CD14-positive monocyte (primary cell): Measurements from ENCODE around the gene TMEM132C. TPM values are rescaled to one million over a fixed set of nuclear protein-coding genes. Genes with fewer than 3 reads are reported as not detected.

Experiments
- DNase-seq, 3 donors: peaks; one replicate each; pipeline ENCODE4 v3.0.0-alpha.2; 2011 to 2022
- H2AFZ ChIP-seq: 2 replicates; pipeline ENCODE4 v1.6.0; 2012; ENCODE audit warnings: mild to moderate bottlenecking, low read depth, low read length, inconsistent platforms; ENCODE audit not compliant: insufficient read depth, poor library complexity, severe bottlenecking
- H3K27ac ChIP-seq, 2 donors: 1 replicate in 1 of 2; 2 replicates in 1 of 2; pipeline ENCODE4 v1.5.1; 2012 to 2013; ENCODE audit warnings: low read length in 2 of 2, control low read depth in 1 of 2, inconsistent platforms in 1 of 2, low read depth in 1 of 2, mild to moderate bottlenecking in 1 of 2
- H3K27me3 ChIP-seq, 2 donors: one replicate each; pipeline versions ENCODE4 v1.6.0 to v1.6.1; 2011 to 2013; ENCODE audit warnings: low read length in 2 of 2; ENCODE audit not compliant: control insufficient read depth in 2 of 2, insufficient read depth in 2 of 2
- H3K36me3 ChIP-seq, 2 donors: replicated peaks in 1 of 2; 1 replicate in 1 of 2; 2 replicates in 1 of 2; pipeline versions ENCODE4 v1.5.1 to v1.6.1; 2012 to 2013; ENCODE audit warnings: low read length in 2 of 2, control low read depth in 1 of 2, inconsistent platforms in 1 of 2, mild to moderate bottlenecking in 1 of 2; ENCODE audit not compliant: insufficient read depth in 2 of 2, control insufficient read depth in 1 of 2
- H3K4me1 ChIP-seq, 2 donors: 1 replicate in 1 of 2; 2 replicates in 1 of 2; pipeline versions ENCODE4 v1.5.1 to v1.6.1; 2012 to 2013; ENCODE audit warnings: low read length in 2 of 2, control low read depth in 1 of 2, inconsistent platforms in 1 of 2, mild to moderate bottlenecking in 1 of 2, moderate library complexity in 1 of 2; ENCODE audit not compliant: insufficient read depth in 2 of 2, control insufficient read depth in 1 of 2
- H3K4me2 ChIP-seq: replicated peaks from 2 replicates; pipeline ENCODE3; 2012; ENCODE audit warnings: low read length, moderate library complexity, mild to moderate bottlenecking; ENCODE audit not compliant: poor library complexity, severe bottlenecking; ENCODE audit errors: extremely low read depth
- H3K4me3 ChIP-seq, 3 experiments: fragments of 200-600 bp in 1 of 3; sonication (generic) in 1 of 3; replicated peaks in 1 of 3; 1 replicate in 2 of 3; 2 replicates in 1 of 3; pipeline ENCODE4 v1.5.1; 2011 to 2013; ENCODE audit warnings: low read length in 3 of 3, mild to moderate bottlenecking in 3 of 3, control low read depth in 2 of 3, low read depth in 2 of 3, inconsistent platforms in 1 of 3, moderate library complexity in 1 of 3
- H3K79me2 ChIP-seq: 2 replicates; pipeline ENCODE4 v1.6.0; 2012; ENCODE audit warnings: mild to moderate bottlenecking, control low read depth, inconsistent platforms, low read length, moderate library complexity; ENCODE audit not compliant: insufficient read depth
- H3K9ac ChIP-seq: 2 replicates; pipeline ENCODE4 v1.6.0; 2017; ENCODE audit warnings: low read length, mild to moderate bottlenecking; ENCODE audit not compliant: insufficient read depth, poor library complexity, severe bottlenecking
- H3K9me3 ChIP-seq, 2 donors: replicated peaks in 1 of 2; 1 replicate in 1 of 2; 2 replicates in 1 of 2; pipeline versions ENCODE4 v1.5.1 to v1.6.1; 2012 to 2013; ENCODE audit warnings: low read length in 2 of 2, control low read depth in 1 of 2; ENCODE audit not compliant: control insufficient read depth in 1 of 2, insufficient read depth in 1 of 2
- H4K20me1 ChIP-seq: 2 replicates; pipeline ENCODE4 v1.6.0; 2012; ENCODE audit warnings: mild to moderate bottlenecking, low read length, control low read depth, moderate library complexity; ENCODE audit not compliant: insufficient read depth
- H3K27ac Mint-ChIP-seq, 7 donors: one replicate each; pipeline ENCODE4 v1.8.0; 2020; ENCODE audit warnings: mild to moderate bottlenecking in 7 of 7, mixed read lengths in 7 of 7, moderate library complexity in 6 of 7, inconsistent platforms in 2 of 7
- H3K27me3 Mint-ChIP-seq, 3 donors: one replicate each; pipeline ENCODE4 v1.8.0; 2021 to 2022; ENCODE audit warnings: low read depth in 3 of 3, mild to moderate bottlenecking in 3 of 3, mixed read lengths in 3 of 3, moderate library complexity in 3 of 3, inconsistent platforms in 1 of 3
- H3K36me3 Mint-ChIP-seq, 2 donors: one replicate each; pipeline ENCODE4 v1.8.0; 2020; ENCODE audit warnings: mixed read lengths in 2 of 2, inconsistent platforms in 1 of 2, mild to moderate bottlenecking in 1 of 2
- H3K4me1 Mint-ChIP-seq: one replicate; pipeline ENCODE4 v1.8.0; 2020; ENCODE audit warnings: mild to moderate bottlenecking, mixed read lengths
- H3K4me3 Mint-ChIP-seq, 2 donors: one replicate each; pipeline ENCODE4 v1.8.0; 2020; ENCODE audit warnings: mild to moderate bottlenecking in 2 of 2, mixed read lengths in 2 of 2, moderate library complexity in 1 of 2
- H3K9me3 Mint-ChIP-seq, 7 donors: one replicate each; pipeline ENCODE4 v1.8.0; 2020 to 2022; ENCODE audit warnings: mixed read lengths in 7 of 7, mild to moderate bottlenecking in 6 of 7, moderate library complexity in 6 of 7, inconsistent platforms in 2 of 7
- CTCF ChIP-seq: fragments of 200-600 bp; IDR thresholded peaks from one replicate; pipeline ENCODE4 v1.8.0; 2022; ENCODE audit warnings: antibody characterized with exemption, mild to moderate bottlenecking
- WGBS: methylation state at CpG from one replicate; pipeline ENCODE4 v1.1.5; 2013; ENCODE audit warnings: missing lambda C conversion rate; ENCODE audit not compliant: insufficient coverage; 5-methylcytosine and 5-hydroxymethylcytosine counted together
- intact Hi-C, 2 donors: fragments of 100-400 bp; cut with micrococcal nuclease; formaldehyde crosslinking; loops; one replicate each; pipeline versions ENCODE4 v1.15.0 to v1.15.1; 2023
- polyA plus RNA-seq, 3 donors: library from polyadenylated mRNA; depleted of rRNA in 1 of 3; unstranded in 2 of 3; stranded (reverse) in 1 of 3; fragments of 300-500 nt in 2 of 3; fragments of >200 nt in 1 of 3; fragmentation: Illumina TruSeq in 2 of 3; gene quantifications; 1 replicate in 2 of 3; 2 replicates in 1 of 3; pipeline ENCODE4 v1.2.3, GENCODE V29; 2012 to 2021

The TMEM132C gene
- polyA plus RNA-seq, 3 donors, result not detected

GRCh38 chr12:128337071-128337345, 70.0 kb downstream of the TMEM132C start:
- Histone ChIP-seq H3K4me3 (no peak overlapping the region), H3K9me3 (peaks cover 0 to 8% of the 10 kb centered on the region in 2 donors), H3K4me1 (no peaks in the 10 kb centered on the region), H4K20me1 (no peaks in the 10 kb centered on the region), H3K27ac (no peak overlapping the region), H3K79me2 (no peaks in the 10 kb centered on the region), H3K36me3 (no peaks in the 10 kb centered on the region), H3K27me3 (no peaks in the 10 kb centered on the region), H3K4me2 (no peak overlapping the region), H2AFZ (no peak overlapping the region), H3K9ac (no peak overlapping the region)
- intact Hi-C loops, result no loop called here
- H3K9me3 Mint-ChIP-seq, result peaks cover 1 to 8% (median 2%) of the 10 kb centered on the region in 7 donors
- no peaks in the 10 kb centered on the region for H3K4me1 Mint-ChIP-seq
- no peak for TF ChIP-seq CTCF
- H3K27me3 Mint-ChIP-seq, result peaks cover 5 to 8% (median 6%) of the 10 kb centered on the region in 3 donors
- 100% methylated on average over 1 of the region's 4 CpGs for WGBS
- no peaks in the 10 kb centered on the region for H3K36me3 Mint-ChIP-seq
- DNase-seq, result no peak
- no peak overlapping the region for H3K27ac Mint-ChIP-seq
- H3K4me3 Mint-ChIP-seq, result no peak overlapping the region

- intact Hi-C loops, result no loop called here
- Histone ChIP-seq H3K9me3 (peaks cover 0 to 7% of the 10 kb centered on the region in 2 donors), H3K4me2 (no peak overlapping the region), H3K27me3 (no peaks in the 10 kb centered on the region), H3K27ac (no peak overlapping the region), H3K36me3 (no peaks in the 10 kb centered on the region), H3K4me1 (no peaks in the 10 kb centered on the region), H3K79me2 (no peaks in the 10 kb centered on the region), H4K20me1 (no peaks in the 10 kb centered on the region), H2AFZ (no peak overlapping the region), H3K9ac (no peak overlapping the region), H3K4me3 (no peak overlapping the region)
- H3K9me3 Mint-ChIP-seq, result peaks cover 1 to 13% (median 5%) of the 10 kb centered on the region in 7 donors
- TF ChIP-seq CTCF, result no peak
- H3K27me3 Mint-ChIP-seq, result peaks cover 5 to 8% (median 6%) of the 10 kb centered on the region in 3 donors
- no peaks in the 10 kb centered on the region for H3K36me3 Mint-ChIP-seq
- no peak overlapping the region for H3K27ac Mint-ChIP-seq
- no peaks in the 10 kb centered on the region for H3K4me1 Mint-ChIP-seq
- H3K4me3 Mint-ChIP-seq, result no peak overlapping the region
- DNase-seq, result no peak
- 33% methylated on average over 6 of the region's 10 CpGs for WGBS
These were observed 70.6 kb downstream of the TMEM132C start for GRCh38 chr12:128337431-128338170.
